H1 (cell line): ENCODE results near the gene LSM11.
"Not testable (repeated sequence)": the region's sequence is repeated elsewhere in the genome, so short reads cannot be mapped to it uniquely, and the experiment has no call there.

Experiments
- ATF3 ChIP-seq: IDR thresholded peaks from 2 replicates; pipeline ENCODE4 v1.6.1; 2011; ENCODE audit warnings: low read depth, mild to moderate bottlenecking, low read length; ENCODE audit not compliant: insufficient read depth
- CHD1 ChIP-seq: IDR thresholded peaks from 2 replicates; pipeline ENCODE4 v1.6.1; 2012; ENCODE audit warnings: low read depth, low read length, improper control_type of control experiment
- CREB1 ChIP-seq: IDR thresholded peaks from 2 replicates; pipeline ENCODE4 v1.6.1; 2012; ENCODE audit warnings: inconsistent platforms
- EZH2 ChIP-seq: fragments of 200-600 bp; sonication (generic); IDR thresholded peaks from 2 replicates; pipeline ENCODE4 v1.7.1; 2012; ENCODE audit warnings: low read depth, mild to moderate bottlenecking, moderate library complexity, low read length, inconsistent platforms; ENCODE audit not compliant: severe bottlenecking
- JUN ChIP-seq: IDR thresholded peaks from 2 replicates; pipeline ENCODE4 v1.6.1; 2011; ENCODE audit warnings: low read depth, mild to moderate bottlenecking, improper control_type of control experiment, low read length
- POLR2A ChIP-seq, 2 experiments: IDR thresholded peaks; 1 replicate in 1 of 2; 2 replicates in 1 of 2; pipeline ENCODE4 v1.6.1; 2011; ENCODE audit warnings: low read depth in 2 of 2, low read length in 2 of 2, mild to moderate bottlenecking in 2 of 2; ENCODE audit errors: control extremely low read depth in 1 of 2
- POLR2AphosphoS5 ChIP-seq: IDR thresholded peaks from 2 replicates; pipeline ENCODE4 v1.6.1; 2011; ENCODE audit warnings: low read depth, low read length
- RFX5 ChIP-seq: IDR thresholded peaks from 2 replicates; pipeline ENCODE4 v1.6.1; 2011; ENCODE audit warnings: low read depth, low read length, improper control_type of control experiment, borderline replicate concordance
- TCF12 ChIP-seq: IDR thresholded peaks from 2 replicates; pipeline ENCODE4 v1.6.1; 2011; ENCODE audit warnings: low read depth, mild to moderate bottlenecking, low read length
- TEAD4 ChIP-seq: IDR thresholded peaks from 2 replicates; pipeline ENCODE4 v1.6.1; 2012; ENCODE audit warnings: low read depth, low read length, inconsistent platforms, mixed read lengths
- ZNF274 ChIP-seq: IDR thresholded peaks from 2 replicates; pipeline ENCODE4 v1.7.0; 2012; ENCODE audit warnings: low read length, borderline replicate concordance; ENCODE audit errors: extremely low read depth
- TF ChIP-seq, protein P1 (sequence below), 3 experiments: IDR thresholded peaks; 1 replicate in 2 of 3; 2 replicates in 1 of 3; pipeline versions ENCODE4 v1.5.1 to v1.6.1; 2011; ENCODE audit warnings: low read length in 3 of 3, mild to moderate bottlenecking in 3 of 3, inconsistent platforms in 2 of 3, low read depth in 1 of 3, moderate library complexity in 1 of 3; ENCODE audit not compliant: insufficient read depth in 1 of 3; ENCODE audit errors: control extremely low read depth in 1 of 3

DNA sequence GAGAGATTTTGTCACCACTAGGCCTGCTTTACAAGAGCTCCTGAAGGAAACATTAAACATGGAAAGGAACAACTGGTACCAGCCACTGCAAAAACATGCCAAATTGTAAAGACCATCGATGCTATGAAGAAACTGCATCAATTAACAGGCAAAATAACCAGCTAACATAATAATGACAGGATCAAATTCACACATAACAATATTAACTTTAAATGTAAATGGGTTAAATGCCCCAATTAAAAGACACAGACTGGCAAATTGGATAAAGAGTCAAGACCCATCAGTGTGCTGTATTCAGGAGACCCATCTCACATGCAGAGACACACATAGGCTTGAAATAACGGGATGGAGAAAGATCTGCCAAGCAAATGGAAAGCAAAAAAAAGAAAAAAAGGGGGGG, 20.6 kb upstream of the LSM11 start:
- TF ChIP-seq EZH2; ZNF274; TCF12; POLR2AphosphoS5; RFX5; CHD1; POLR2A (IDR thresholded peaks at IDR 0.05; ENCODE audit: control extremely low read depth in 1 of 2, low read depth in 2 of 2, low read length in 2 of 2); TEAD4; CREB1; ATF3; JUN: not testable (repeated sequence)
- TF ChIP-seq, protein P1, sequence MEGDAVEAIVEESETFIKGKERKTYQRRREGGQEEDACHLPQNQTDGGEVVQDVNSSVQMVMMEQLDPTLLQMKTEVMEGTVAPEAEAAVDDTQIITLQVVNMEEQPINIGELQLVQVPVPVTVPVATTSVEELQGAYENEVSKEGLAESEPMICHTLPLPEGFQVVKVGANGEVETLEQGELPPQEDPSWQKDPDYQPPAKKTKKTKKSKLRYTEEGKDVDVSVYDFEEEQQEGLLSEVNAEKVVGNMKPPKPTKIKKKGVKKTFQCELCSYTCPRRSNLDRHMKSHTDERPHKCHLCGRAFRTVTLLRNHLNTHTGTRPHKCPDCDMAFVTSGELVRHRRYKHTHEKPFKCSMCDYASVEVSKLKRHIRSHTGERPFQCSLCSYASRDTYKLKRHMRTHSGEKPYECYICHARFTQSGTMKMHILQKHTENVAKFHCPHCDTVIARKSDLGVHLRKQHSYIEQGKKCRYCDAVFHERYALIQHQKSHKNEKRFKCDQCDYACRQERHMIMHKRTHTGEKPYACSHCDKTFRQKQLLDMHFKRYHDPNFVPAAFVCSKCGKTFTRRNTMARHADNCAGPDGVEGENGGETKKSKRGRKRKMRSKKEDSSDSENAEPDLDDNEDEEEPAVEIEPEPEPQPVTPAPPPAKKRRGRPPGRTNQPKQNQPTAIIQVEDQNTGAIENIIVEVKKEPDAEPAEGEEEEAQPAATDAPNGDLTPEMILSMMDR (IDR thresholded peaks at IDR 0.05; ENCODE audit: control extremely low read depth in 1 of 3, insufficient read depth in 1 of 3, low read depth in 1 of 3, low read length in 3 of 3): not testable (repeated sequence)
